Upper lobe of left lung (tissue), 6 donors: ENCODE results near the gene RNF5. TPM values are rescaled to one million over a fixed set of nuclear protein-coding genes. Genes with fewer than 3 reads are reported as not detected.

ENCODE experiments used
- ATAC-seq, 2 donors: fragments of 200-7000 bp; cut with Tn5 transposase; one replicate each; pipeline ENCODE4 v1.9.1; 2022; ENCODE audit warnings: mild to moderate bottlenecking in 2 of 2, moderate library complexity in 2 of 2; ENCODE audit not compliant: low FRiP score in 2 of 2
- DNase-seq, 2 donors: peaks; one replicate each; pipeline ENCODE4 v3.0.0-alpha.2; 2019 to 2020
- H3K27ac ChIP-seq, 4 donors: fragments of 200-600 bp; sonication (generic); one replicate each; pipeline ENCODE4 v1.5.1; 2016 to 2019
- H3K27me3 ChIP-seq, 4 donors: fragments of 200-600 bp; sonication (generic); one replicate each; pipeline ENCODE4 v1.5.1; 2017 to 2019
- H3K36me3 ChIP-seq, 4 donors: fragments of 200-600 bp; sonication (generic); one replicate each; pipeline ENCODE4 v1.5.1; 2016 to 2019
- H3K4me1 ChIP-seq, 4 donors: fragments of 200-600 bp; sonication (generic); one replicate each; pipeline ENCODE4 v1.5.1; 2018 to 2019
- H3K4me3 ChIP-seq, 4 donors: fragments of 200-600 bp; sonication (generic); one replicate each; pipeline ENCODE4 v1.5.1; 2017 to 2019; ENCODE audit warnings: mild to moderate bottlenecking in 2 of 4, moderate library complexity in 1 of 4
- H3K9me3 ChIP-seq, 4 donors: fragments of 200-600 bp; sonication (generic); one replicate each; pipeline ENCODE4 v1.5.1; 2018 to 2019
- CTCF ChIP-seq, 6 experiments: fragments of 450-650 bp in 4 of 6; fragments of 200-600 bp in 2 of 6; sonication (generic) in 2 of 6; IDR thresholded peaks; one replicate each; pipeline ENCODE4 v1.5.1; 2016 to 2019; ENCODE audit warnings: antibody characterized with exemption in 6 of 6
- EP300 ChIP-seq, 4 donors: sonication (generic); formaldehyde crosslinking; IDR thresholded peaks; one replicate each; pipeline ENCODE4 v1.5.1; 2017; ENCODE audit warnings: antibody characterized with exemption in 4 of 4, control low read depth in 2 of 4
- POLR2A ChIP-seq, 4 donors: fragments of 450-650 bp; IDR thresholded peaks; one replicate each; pipeline ENCODE4 v1.5.1; 2016 to 2017; ENCODE audit warnings: antibody characterized with exemption in 4 of 4, mild to moderate bottlenecking in 2 of 4
- POLR2AphosphoS5 ChIP-seq, 2 donors: sonication (generic); formaldehyde crosslinking; IDR thresholded peaks; one replicate each; pipeline ENCODE4 v1.5.1; 2017; ENCODE audit warnings: antibody characterized with exemption in 2 of 2
- WGBS, 2 donors: methylation state at CpG; one replicate each; pipeline ENCODE4 v1.1.5; 2017 to 2018; 5-methylcytosine and 5-hydroxymethylcytosine counted together
- total RNA-seq, 6 donors: library from RNA; depleted of rRNA in 4 of 6; stranded (reverse); fragments of >200 nt in 4 of 6; gene quantifications; one replicate each; pipeline versions ENCODE4 v1.1.0 to v1.2.1, GENCODE V29; 2016 to 2021
- donor health status: DM: no; HTN: no; CAD: no; lungs with moderate emphysema.
- donor health status: DM: no; HTN: yes; CAD: no; lungs with severe emphysema.

The RNF5 gene
- total RNA-seq, 6 donors from 2014 or later, result 23.0 to 73.6 (median 59.1) TPM

- Histone ChIP-seq H3K4me3 (peak within 1 kb of the TSS; percentile 80 to 87 (median 84)), H3K27me3 (no peaks in the 10 kb centered on the region), H3K27ac (peak within 1 kb of the TSS; percentile 89 to 98 (median 96)), H3K36me3 (peaks cover 3 to 18% (median 11%) of the 10 kb centered on the region in 4 donors), H3K4me1 (peaks cover 37 to 56% (median 45%) of the 10 kb centered on the region in 4 donors), H3K9me3 (no peaks in the 10 kb centered on the region)
- DNase-seq (peak; percentile 93 to 97), ATAC-seq (peak; percentile 85 to 86)
- WGBS, 2 donors, result 1 to 2% methylated on average over 14 to 27 of the region's 27 CpGs
- TF ChIP-seq CTCF (IDR thresholded peaks at IDR 0.05) (no peak), POLR2AphosphoS5 (IDR thresholded peaks at IDR 0.05) (peak; percentile 85 to 92), POLR2A (IDR thresholded peaks at IDR 0.05) (peak in 2 of 4 donors; percentile 64 to 76), EP300 (IDR thresholded peaks at IDR 0.05) (no peak)
These were observed 2.3 kb upstream of the RNF5 start, which contains the start of gene AGPAT1 for GRCh38 chr6:32175711-32176475. Gene AGPAT1 (minus strand): TSS chr6:32176084. CDS start chr6:32171496, 4,588 bp downstream.

- Histone ChIP-seq H3K4me3 (peak overlapping the region in 3 of 4 donors; percentile 80 to 86 (median 81)), H3K9me3 (no peaks in the 10 kb centered on the region), H3K27ac (peak overlapping the region; percentile 89 to 98 (median 96)), H3K27me3 (no peaks in the 10 kb centered on the region), H3K36me3 (peaks cover 7 to 20% (median 13%) of the 10 kb centered on the region in 4 donors), H3K4me1 (peaks cover 37 to 57% (median 46%) of the 10 kb centered on the region in 4 donors)
- DNase-seq (no peak), ATAC-seq (peak in 1 of 2 donors; percentile 0)
- WGBS, 2 donors, result 31 to 37% methylated on average over 5 of the region's 5 CpGs
- TF ChIP-seq CTCF (IDR thresholded peaks at IDR 0.05) (no peak), POLR2A (IDR thresholded peaks at IDR 0.05) (no peak), EP300 (IDR thresholded peaks at IDR 0.05) (no peak), POLR2AphosphoS5 (IDR thresholded peaks at IDR 0.05) (no peak)
These were observed 1.6 kb upstream of the RNF5 start for GRCh38 chr6:32176476-32177182.

- H3K4me3 ChIP-seq, result peak overlapping the region in 3 of 4 donors; percentile 61 to 81 (median 80)
- TF ChIP-seq POLR2A (IDR thresholded peaks at IDR 0.05) (peak in 3 of 4 donors; percentile 21 to 43 (median 24)), EP300 (IDR thresholded peaks at IDR 0.05) (no peak), CTCF (IDR thresholded peaks at IDR 0.05) (no peak), POLR2AphosphoS5 (IDR thresholded peaks at IDR 0.05) (no peak)
- no peaks in the 10 kb centered on the region for H3K27me3 ChIP-seq
- peak in 1 of 2 donors; percentile 47 for DNase-seq
- peak overlapping the region; percentile 89 to 98 (median 96) for H3K27ac ChIP-seq
- ATAC-seq, result peak; percentile 44 to 60
- H3K9me3 ChIP-seq, result no peaks in the 10 kb centered on the region
- WGBS, 2 donors, result 0 to 2% methylated on average over 20 of the region's 20 CpGs
- peaks cover 7 to 26% (median 17%) of the 10 kb centered on the region in 4 donors for H3K36me3 ChIP-seq
- peaks cover 37 to 63% (median 51%) of the 10 kb centered on the region in 4 donors for H3K4me1 ChIP-seq
These were observed 920 bp upstream of the RNF5 start for GRCh38 chr6:32177183-32177787.

GRCh38 chr6:32178547-32179440, 589 bp downstream of the RNF5 start:
- Histone ChIP-seq H3K4me3 (peak overlapping the region; percentile 27 to 81 (median 70)), H3K27ac (peak overlapping the region; percentile 89 to 98 (median 96)), H3K36me3 (peaks cover 7 to 36% (median 22%) of the 10 kb centered on the region in 4 donors), H3K27me3 (no peaks in the 10 kb centered on the region), H3K4me1 (peaks cover 38 to 60% (median 51%) of the 10 kb centered on the region in 4 donors), H3K9me3 (no peaks in the 10 kb centered on the region)
- DNase-seq, result peak in 1 of 2 donors; percentile 94
- 2% methylated on average over 24 of the region's 24 CpGs for WGBS, 2 donors
- TF ChIP-seq CTCF (IDR thresholded peaks at IDR 0.05) (no peak), EP300 (IDR thresholded peaks at IDR 0.05) (no peak), POLR2AphosphoS5 (IDR thresholded peaks at IDR 0.05) (no peak), POLR2A (IDR thresholded peaks at IDR 0.05) (no peak)
- ATAC-seq, result no peak
